Measurements from ENCODE around the gene ATG2B.

- TF ChIP-seq CTCF (IDR thresholded peaks at IDR 0.05; ENCODE audit: low read depth, low read length), result no peak
- no peak for TF ChIP-seq EZH2phosphoT487 (IDR thresholded peaks at IDR 0.05; ENCODE audit: low read depth)
Measured at GRCh38 chr14:96254687-96255086, 108.5 kb downstream of the ATG2B start.
